Adipocyte (in vitro differentiated cells): ENCODE data around the gene PRKCA.

Experiments used
- DNase-seq: peaks from one replicate; pipeline ENCODE4 v3.0.0-alpha.2; 2015; ENCODE audit warnings: low read depth
- H3K27me3 ChIP-seq: replicated peaks from 2 replicates; pipeline ENCODE4 v1.7.0; 2013; ENCODE audit warnings: mild to moderate bottlenecking, low read length, moderate library complexity; ENCODE audit not compliant: control insufficient read depth, insufficient read depth
- H3K36me3 ChIP-seq: 2 replicates; pipeline ENCODE4 v1.7.0; 2013; ENCODE audit warnings: low read length, mild to moderate bottlenecking, moderate library complexity; ENCODE audit not compliant: control insufficient read depth, insufficient read depth, severe bottlenecking
- H3K4me1 ChIP-seq: 2 replicates; pipeline ENCODE4 v1.7.0; 2013; ENCODE audit warnings: mild to moderate bottlenecking, low read length, moderate library complexity; ENCODE audit not compliant: control insufficient read depth, insufficient read depth
- H3K4me3 ChIP-seq: 2 replicates; pipeline ENCODE4 v1.7.0; 2013; ENCODE audit warnings: mild to moderate bottlenecking, low read length, moderate library complexity
- H3K9ac ChIP-seq: 2 replicates; pipeline ENCODE4 v1.7.0; 2013; ENCODE audit warnings: mild to moderate bottlenecking, low read length, moderate library complexity
- H3K9me3 ChIP-seq: 2 replicates; pipeline ENCODE4 v1.7.0; 2013; ENCODE audit warnings: mild to moderate bottlenecking, low read length, moderate library complexity; ENCODE audit not compliant: control insufficient read depth

PRKCA gene

DNA sequence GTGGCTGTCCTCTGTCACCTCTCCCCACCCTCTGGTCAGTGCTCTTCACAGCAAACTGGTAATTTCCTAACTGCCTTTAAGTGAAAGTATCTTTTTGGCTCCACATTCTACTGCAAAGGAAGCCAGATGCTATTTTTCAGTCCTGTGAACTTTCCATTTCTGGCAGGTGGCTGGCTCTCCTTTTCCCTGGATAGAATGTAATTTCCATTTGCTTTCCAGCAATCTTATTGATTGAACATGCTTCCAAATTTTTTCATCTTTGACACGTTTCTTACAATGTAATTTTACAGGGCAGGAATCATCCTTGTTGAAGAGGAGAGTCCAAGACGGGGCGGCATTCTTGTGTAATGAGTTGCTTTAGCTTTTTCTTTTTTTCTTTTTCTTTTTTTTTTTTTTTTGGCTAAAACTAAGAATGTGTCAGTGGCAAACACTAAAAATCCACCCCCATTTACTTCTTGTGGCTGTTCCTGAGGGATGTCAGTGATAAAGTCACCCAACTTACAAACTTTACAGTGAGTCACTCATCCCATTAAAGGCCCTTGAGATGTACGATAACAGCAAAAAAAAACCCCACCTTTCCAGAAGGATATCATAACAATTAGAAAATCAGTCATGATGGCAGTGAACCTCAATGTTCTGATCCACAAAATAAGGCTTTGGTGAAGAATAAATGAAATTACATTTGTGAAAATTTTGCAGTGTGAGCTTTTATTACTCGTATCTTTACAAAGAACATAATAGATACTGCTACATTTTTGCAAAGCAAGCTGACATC, 29.4 kb upstream of the PRKCA start:
- Histone ChIP-seq H3K27me3 (no peaks in the 10 kb centered on the region), H3K9ac (peak overlapping the region; percentile 53), H3K4me1 (peaks cover 27% of the 10 kb centered on the region), H3K36me3 (no peaks in the 10 kb centered on the region), H3K9me3 (peaks cover 2% of the 10 kb centered on the region), H3K4me3 (peak overlapping the region; percentile 66)
- peak; percentile 78 for DNase-seq

DNA sequence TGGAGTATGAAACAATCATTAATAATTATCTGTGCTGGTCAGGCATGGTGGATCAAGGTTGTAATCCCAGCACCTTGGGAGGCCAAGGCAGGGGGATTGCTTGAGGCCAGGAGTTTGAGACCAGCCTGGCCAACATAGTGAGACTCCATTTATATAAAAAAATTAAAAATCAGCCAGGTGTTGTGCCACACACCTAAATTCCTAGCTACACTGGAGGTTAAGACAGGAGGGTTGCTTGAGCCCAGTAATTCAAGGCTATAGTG, 28.9 kb upstream of the PRKCA start:
- DNase-seq, result no peak
- H3K4me3 ChIP-seq, result no peak overlapping the region
- peaks cover 23% of the 10 kb centered on the region for H3K4me1 ChIP-seq

DNA sequence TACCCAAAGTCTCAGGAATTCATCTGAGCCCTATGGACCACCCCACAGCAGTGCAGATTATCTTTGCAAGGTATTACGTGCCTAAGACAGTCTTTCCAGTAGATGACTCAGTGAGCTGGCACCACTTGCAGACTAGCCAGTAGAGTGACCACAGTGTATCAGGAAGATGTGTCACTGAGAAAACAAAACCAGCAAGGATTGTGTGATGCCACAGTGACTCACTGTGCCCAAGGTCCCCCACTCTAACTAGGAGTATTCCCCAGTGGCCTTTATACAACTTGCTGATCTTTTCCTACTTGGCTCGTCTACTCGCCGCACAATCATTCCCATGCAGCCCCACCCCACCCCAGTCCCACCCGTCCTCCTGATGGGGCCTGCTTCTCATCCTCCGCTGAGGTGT, 26.8 kb upstream of the PRKCA start:
- no peak overlapping the region for H3K4me3 ChIP-seq
- H3K27me3 ChIP-seq, result no peaks in the 10 kb centered on the region
- H3K9ac ChIP-seq, result no peak overlapping the region
- H3K4me1 ChIP-seq, result peaks cover 23% of the 10 kb centered on the region
- DNase-seq, result peak; percentile 84
- H3K9me3 ChIP-seq, result peaks cover 2% of the 10 kb centered on the region
- no peaks in the 10 kb centered on the region for H3K36me3 ChIP-seq

More for the DNA sequence above, 28.9 kb upstream of the PRKCA start:
- Histone ChIP-seq H3K36me3 (no peaks in the 10 kb centered on the region), H3K9me3 (peaks cover 2% of the 10 kb centered on the region), H3K9ac (peak overlapping the region; percentile 3), H3K27me3 (no peaks in the 10 kb centered on the region)

DNA sequence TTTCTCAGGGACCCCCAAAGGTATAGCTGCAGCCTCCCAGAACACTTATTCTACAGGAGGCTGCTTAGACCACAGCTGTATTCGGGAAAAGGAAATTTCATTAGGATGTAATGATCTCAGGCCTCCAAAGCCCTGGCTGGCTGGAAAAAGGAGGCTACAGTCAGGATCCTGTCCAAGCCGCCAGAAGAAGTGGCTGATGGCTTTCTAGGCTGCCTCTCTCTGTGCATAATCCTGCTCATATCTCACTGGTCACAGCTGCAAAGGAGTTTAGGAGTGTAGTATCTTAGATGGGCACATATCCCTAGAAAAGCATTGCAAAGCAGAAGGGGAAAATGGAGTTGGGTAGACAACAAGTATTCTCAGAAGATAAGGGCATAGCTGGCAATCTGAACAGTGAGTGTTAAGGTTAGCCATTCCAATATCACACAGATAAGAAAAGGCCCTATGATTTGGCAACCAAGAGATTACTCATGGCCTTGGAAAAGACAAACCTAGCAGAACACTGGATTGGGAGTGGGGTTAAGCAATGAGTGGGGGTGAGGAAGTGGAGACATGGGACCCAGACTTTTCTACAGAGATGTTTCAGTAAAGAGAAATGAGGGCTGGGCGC, 26.0 kb upstream of the PRKCA start:
- H3K27me3 ChIP-seq, result no peaks in the 10 kb centered on the region
- H3K9me3 ChIP-seq, result peaks cover under 1% of the 10 kb centered on the region
- H3K36me3 ChIP-seq, result no peaks in the 10 kb centered on the region
- peaks cover 23% of the 10 kb centered on the region for H3K4me1 ChIP-seq
- DNase-seq, result peak; percentile 34
- peak overlapping the region; percentile 60 for H3K9ac ChIP-seq
- peak overlapping the region; percentile 18 for H3K4me3 ChIP-seq

DNA sequence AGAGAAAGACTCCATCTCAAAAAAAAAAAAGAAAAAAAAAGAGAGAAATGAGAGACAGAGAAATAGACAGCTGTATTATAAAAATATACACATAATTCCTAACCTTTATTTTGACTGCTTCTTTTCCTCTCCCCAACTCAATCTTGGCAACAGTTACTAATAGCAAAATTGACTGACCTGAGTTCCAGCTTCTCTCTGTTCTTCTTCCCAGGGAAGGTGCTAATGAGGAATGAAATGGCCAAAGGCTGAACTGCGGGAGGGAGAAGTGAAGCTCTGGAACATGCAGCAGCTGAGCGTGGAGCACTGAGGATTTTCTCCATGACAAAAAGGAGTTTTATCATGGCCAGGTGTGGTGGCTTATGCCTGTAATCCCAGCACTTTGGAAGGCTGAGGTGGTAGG, 25.2 kb upstream of the PRKCA start:
- no peak for DNase-seq
- Histone ChIP-seq H3K36me3 (no peaks in the 10 kb centered on the region), H3K9ac (no peak overlapping the region)

DNA sequence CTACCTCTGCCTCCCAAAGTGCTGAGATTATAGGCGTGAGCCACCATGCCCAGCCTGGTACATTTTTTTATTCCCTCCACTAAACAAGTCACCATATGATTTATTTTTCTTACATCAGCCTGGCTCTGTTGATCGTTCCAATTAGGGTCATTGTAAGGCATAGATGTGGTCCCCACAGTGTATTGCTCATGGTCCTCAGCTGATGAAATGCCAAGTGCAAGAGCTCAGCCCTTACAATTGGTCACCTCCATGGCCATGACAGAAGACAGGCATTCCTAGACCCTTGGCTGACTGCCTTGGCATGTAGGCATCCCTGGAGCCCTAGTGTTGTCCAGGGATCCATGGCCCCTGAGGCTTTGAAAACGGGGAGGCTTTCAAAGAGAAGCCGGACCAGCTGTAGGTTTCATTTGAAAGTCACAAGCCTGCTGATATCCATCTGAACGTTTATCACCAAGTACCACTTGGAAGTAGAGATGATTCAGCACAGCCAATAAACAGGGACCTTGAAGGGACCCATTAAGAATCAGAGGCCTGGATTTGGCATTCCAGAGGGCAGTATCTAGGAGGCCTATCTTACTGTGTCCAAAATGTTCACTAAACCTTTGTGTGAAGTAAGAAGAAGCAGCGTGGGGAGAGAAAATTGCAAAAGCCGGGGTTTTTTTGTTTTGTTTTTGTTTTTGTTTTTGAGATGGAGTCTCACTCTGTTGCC, 20.6 kb upstream of the PRKCA start:
- no peaks in the 10 kb centered on the region for H3K9me3 ChIP-seq
- no peak for DNase-seq
- H3K27me3 ChIP-seq, result no peaks in the 10 kb centered on the region
- no peaks in the 10 kb centered on the region for H3K4me1 ChIP-seq
- H3K36me3 ChIP-seq, result no peaks in the 10 kb centered on the region
- no peak overlapping the region for H3K9ac ChIP-seq
- no peak overlapping the region for H3K4me3 ChIP-seq

More for the DNA sequence above, 25.2 kb upstream of the PRKCA start:
- H3K4me3 ChIP-seq, result no peak overlapping the region
- peaks cover 23% of the 10 kb centered on the region for H3K4me1 ChIP-seq
- H3K9me3 ChIP-seq, result no peaks in the 10 kb centered on the region
- H3K27me3 ChIP-seq, result no peaks in the 10 kb centered on the region

DNA sequence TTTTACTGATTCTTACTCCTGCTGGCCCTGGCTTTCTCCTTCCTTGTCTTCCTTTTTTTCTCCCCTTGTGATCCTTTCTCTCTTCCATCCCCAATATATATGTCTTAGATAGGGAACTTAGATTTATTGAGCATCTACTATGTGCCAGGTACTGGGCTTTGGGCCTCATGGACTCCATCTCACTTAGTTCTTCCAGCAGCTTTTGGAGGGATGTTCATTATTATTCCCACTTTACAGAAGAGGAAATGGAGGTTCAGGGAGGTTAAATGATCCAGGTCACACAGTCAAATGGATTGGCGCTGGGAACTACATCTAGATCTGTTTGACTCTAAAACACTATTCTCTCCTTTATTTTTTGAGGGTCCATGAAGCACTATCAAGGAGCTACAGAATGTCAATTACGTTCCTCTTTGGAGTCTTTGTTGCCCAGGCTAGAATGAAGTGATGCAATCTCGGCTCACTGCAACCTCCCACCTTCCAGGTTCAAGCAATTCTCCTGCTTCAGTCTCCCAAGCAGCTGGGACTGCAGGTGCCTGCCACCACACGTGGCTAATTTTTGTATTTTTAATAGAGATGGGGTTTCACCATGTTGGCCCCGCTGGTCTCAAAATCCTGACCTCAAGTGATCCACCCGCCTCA, 19.0 kb upstream of the PRKCA start:
- Histone ChIP-seq H3K4me3 (no peak overlapping the region), H3K9me3 (no peaks in the 10 kb centered on the region), H3K4me1 (no peaks in the 10 kb centered on the region), H3K36me3 (no peaks in the 10 kb centered on the region), H3K27me3 (no peaks in the 10 kb centered on the region), H3K9ac (no peak overlapping the region)
- DNase-seq, result no peak

DNA sequence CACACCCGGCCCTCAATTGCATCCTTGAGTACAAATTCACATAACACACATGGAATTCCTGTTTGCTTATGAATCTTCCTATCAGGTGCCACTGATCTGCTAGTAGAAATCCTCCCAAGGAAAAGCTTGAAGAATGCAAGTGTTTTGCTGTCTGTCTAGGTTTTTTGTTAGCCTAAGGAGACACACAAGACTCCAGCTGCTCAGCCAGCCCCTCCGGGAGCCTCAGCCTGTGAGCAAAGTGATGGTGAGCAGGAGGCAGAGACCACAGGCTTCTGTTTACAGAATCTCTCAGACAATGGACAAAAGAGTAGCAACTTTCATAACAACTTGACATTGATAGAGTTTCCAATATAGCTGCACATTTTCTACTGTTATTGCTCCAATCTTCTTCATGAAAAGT, 18.4 kb upstream of the PRKCA start:
- Histone ChIP-seq H3K9me3 (no peaks in the 10 kb centered on the region), H3K4me3 (no peak overlapping the region), H3K36me3 (no peaks in the 10 kb centered on the region), H3K27me3 (no peaks in the 10 kb centered on the region), H3K4me1 (no peaks in the 10 kb centered on the region), H3K9ac (no peak overlapping the region)
- no peak for DNase-seq

DNA sequence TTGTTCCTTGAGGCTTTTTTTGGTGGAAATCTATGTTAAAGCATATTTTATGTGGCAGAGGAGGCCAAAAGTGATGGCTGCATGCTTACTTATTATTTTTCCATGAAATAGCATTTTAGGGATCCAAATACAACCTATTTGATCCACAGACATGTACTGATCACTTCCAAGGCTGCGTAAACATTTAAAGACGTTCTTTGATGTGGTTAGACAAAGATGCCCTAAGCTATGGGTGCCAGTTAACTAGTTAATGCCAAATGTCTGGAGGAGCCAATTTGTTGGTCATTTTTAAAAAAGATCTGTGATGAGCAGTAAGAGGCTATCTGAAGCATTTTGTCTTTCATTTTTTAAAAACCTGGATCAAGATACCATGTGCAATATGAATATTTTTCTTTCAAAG, 17.3 kb upstream of the PRKCA start:
- Histone ChIP-seq H3K4me3 (no peak overlapping the region), H3K36me3 (no peaks in the 10 kb centered on the region), H3K27me3 (no peaks in the 10 kb centered on the region), H3K4me1 (no peaks in the 10 kb centered on the region), H3K9me3 (no peaks in the 10 kb centered on the region), H3K9ac (no peak overlapping the region)
- no peak for DNase-seq

DNA sequence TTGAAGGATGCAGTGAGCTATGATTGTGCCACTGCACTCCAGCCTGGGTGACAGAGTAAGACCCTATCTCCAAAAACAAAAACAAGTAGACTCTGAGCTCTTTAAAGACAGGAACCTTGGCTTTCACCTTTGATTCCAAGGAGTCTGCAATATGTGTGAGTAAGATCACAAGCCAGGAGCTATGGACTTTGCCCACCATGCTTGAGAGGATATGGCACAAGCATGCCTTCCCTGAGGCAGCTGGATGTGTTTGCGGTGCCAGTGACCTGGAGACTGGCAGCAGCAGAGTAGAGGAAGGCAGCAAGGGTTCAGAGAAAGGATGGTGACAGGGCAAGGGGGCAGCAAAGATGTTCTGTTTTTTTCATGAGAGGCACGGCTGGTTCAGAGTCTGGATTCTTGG, 14.5 kb upstream of the PRKCA start:
- no peaks in the 10 kb centered on the region for H3K36me3 ChIP-seq
- H3K4me1 ChIP-seq, result no peaks in the 10 kb centered on the region
- no peak overlapping the region for H3K9ac ChIP-seq
- DNase-seq, result no peak
- no peaks in the 10 kb centered on the region for H3K27me3 ChIP-seq
- H3K9me3 ChIP-seq, result no peaks in the 10 kb centered on the region
- H3K4me3 ChIP-seq, result no peak overlapping the region

DNA sequence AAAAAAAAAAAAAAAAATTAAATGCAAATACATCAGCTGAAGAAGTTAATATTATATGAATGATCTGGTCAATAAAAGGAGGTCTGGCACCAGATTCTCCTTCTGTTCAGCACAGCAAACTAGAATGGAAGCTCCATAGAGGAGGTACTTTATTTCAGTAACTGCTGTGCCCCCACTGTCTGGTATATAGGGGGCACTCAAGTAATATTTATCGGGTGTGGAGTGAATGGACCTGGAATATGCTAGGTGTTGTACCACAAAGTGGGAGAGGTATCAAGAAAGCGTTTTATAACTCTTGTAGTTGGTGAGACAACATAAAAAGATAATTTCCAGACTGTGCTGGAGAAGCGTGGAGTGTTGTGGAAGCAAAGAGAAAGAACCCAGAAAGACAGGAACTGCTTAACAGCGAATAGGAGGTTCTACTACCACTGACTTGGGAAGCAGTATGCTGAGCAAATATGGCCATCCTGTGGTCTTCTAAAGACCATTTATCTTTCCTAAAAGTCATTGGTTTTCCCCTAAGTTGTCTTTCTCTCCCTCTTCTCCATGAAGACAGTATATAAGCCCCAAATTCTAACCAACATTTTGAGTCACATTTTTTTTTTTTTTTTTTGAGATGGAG, 12.2 kb upstream of the PRKCA start:
- Histone ChIP-seq H3K36me3 (no peaks in the 10 kb centered on the region), H3K27me3 (no peaks in the 10 kb centered on the region), H3K4me1 (no peaks in the 10 kb centered on the region), H3K9ac (no peak overlapping the region), H3K9me3 (no peaks in the 10 kb centered on the region), H3K4me3 (no peak overlapping the region)
- no peak for DNase-seq
